Keratinocyte (primary cell): ENCODE results near the gene RARA. TPM values are rescaled to one million over a fixed set of nuclear protein-coding genes. Genes with fewer than 3 reads are reported as not detected.

ENCODE experiments used
- DNase-seq: peaks from one replicate; pipeline ENCODE4 v3.0.0-alpha.2; 2011; ENCODE audit warnings: low read depth, missing footprints, low spot score
- FAIRE-seq: peaks from 2 replicates; lab custom pipeline; 2011; peaks lifted over from hg19 to GRCh38; lab: Jason Lieb, UNC
- H2AFZ ChIP-seq: 2 replicates; pipeline ENCODE4 v1.6.0; 2012; ENCODE audit warnings: low read length, control low read depth, inconsistent platforms; ENCODE audit not compliant: control insufficient read depth
- H3K27ac ChIP-seq: 2 replicates; pipeline ENCODE4 v1.5.1; 2011; ENCODE audit warnings: low read length; ENCODE audit not compliant: control insufficient read depth, insufficient read depth
- H3K27me3 ChIP-seq: 3 replicates; pipeline ENCODE4 v1.6.0; 2011; ENCODE audit warnings: low read length; ENCODE audit not compliant: control insufficient read depth, insufficient read depth; ENCODE audit errors: extremely low read depth
- H3K36me3 ChIP-seq, 2 experiments: 2 replicates in 1 of 2; 3 replicates in 1 of 2; pipeline ENCODE4 v1.5.1; 2011; ENCODE audit warnings: low read length in 2 of 2, mild to moderate bottlenecking in 1 of 2; ENCODE audit not compliant: control insufficient read depth in 2 of 2, insufficient read depth in 2 of 2; ENCODE audit errors: extremely low read depth in 1 of 2
- H3K4me1 ChIP-seq: 3 replicates; pipeline ENCODE4 v1.5.1; 2011; ENCODE audit warnings: low read length; ENCODE audit not compliant: control insufficient read depth, insufficient read depth; ENCODE audit errors: extremely low read depth
- H3K4me2 ChIP-seq: 3 replicates; pipeline ENCODE4 v1.6.0; 2011; ENCODE audit warnings: low read depth, low read length; ENCODE audit not compliant: control insufficient read depth, insufficient read depth; ENCODE audit errors: extremely low read depth
- H3K4me3 ChIP-seq, 3 experiments: fragments of 200-600 bp in 1 of 3; sonication (generic) in 1 of 3; 2 replicates in 2 of 3; 3 replicates in 1 of 3; pipeline ENCODE4 v1.5.1; 2011 to 2016; ENCODE audit warnings: low read length in 3 of 3, mild to moderate bottlenecking in 3 of 3, control low read depth in 2 of 3, inconsistent platforms in 1 of 3, low read depth in 1 of 3, mixed read lengths in 1 of 3, mixed run types in 1 of 3, moderate library complexity in 1 of 3; ENCODE audit not compliant: control insufficient read depth in 2 of 3, insufficient read depth in 2 of 3; ENCODE audit errors: extremely low read depth in 1 of 3
- H3K79me2 ChIP-seq: 2 replicates; pipeline ENCODE4 v1.6.0; 2012; ENCODE audit warnings: low read length; ENCODE audit not compliant: control insufficient read depth, insufficient read depth
- H3K9ac ChIP-seq: 3 replicates; pipeline ENCODE4 v1.6.0; 2011; ENCODE audit warnings: low read length; ENCODE audit not compliant: control insufficient read depth, insufficient read depth; ENCODE audit errors: extremely low read depth
- H3K9me1 ChIP-seq: 3 replicates; pipeline ENCODE4 v1.6.0; 2011; ENCODE audit warnings: low read length; ENCODE audit not compliant: control insufficient read depth, insufficient read depth; ENCODE audit errors: extremely low read depth
- H3K9me3 ChIP-seq: 2 replicates; pipeline ENCODE4 v1.5.1; 2012; ENCODE audit warnings: low read depth, low read length; ENCODE audit not compliant: control insufficient read depth
- H4K20me1 ChIP-seq: 3 replicates; pipeline ENCODE4 v1.6.0; 2011; ENCODE audit warnings: low read length; ENCODE audit not compliant: control insufficient read depth, insufficient read depth; ENCODE audit errors: extremely low read depth
- CTCF ChIP-seq, 3 experiments: IDR thresholded peaks in 1 of 3; conservative IDR thresholded peaks in 1 of 3; optimal IDR thresholded peaks in 1 of 3; 2 replicates in 2 of 3; 3 replicates in 1 of 3; pipeline versions ENCODE3 to v1.5.1; 2011; ENCODE audit warnings: low read length in 3 of 3, mild to moderate bottlenecking in 3 of 3, moderate library complexity in 2 of 3, control low read depth in 1 of 3, inconsistent platforms in 1 of 3; ENCODE audit not compliant: insufficient read depth in 2 of 3; ENCODE audit errors: extremely low read depth in 1 of 3
- EZH2 ChIP-seq: IDR thresholded peaks from one replicate; pipeline ENCODE4 v1.6.1; 2012; ENCODE audit warnings: inconsistent platforms, mild to moderate bottlenecking, low read length, moderate library complexity
- dilution Hi-C: fragments of 300-500 bp; cut with MboI; formaldehyde crosslinking; loops from one replicate; pipeline ENCODE4 v1.7.0; 2020; ENCODE audit warnings: low sequenced_read_pairs; ENCODE audit not compliant: extremely low pct_ligation_motif_present
- polyA plus RNA-seq, 5 experiments: library from polyadenylated mRNA; depleted of rRNA in 3 of 5; stranded (reverse) in 3 of 5; stranded (forward) in 1 of 5; unstranded in 1 of 5; fragments of >200 nt; gene quantifications; 1 replicate in 1 of 5; 2 replicates in 3 of 5; 3 replicates in 1 of 5; pipeline versions ENCODE4 v1.2.1 to v1.2.3, GENCODE V29; 2011 to 2012; ENCODE audit warnings: missing spikeins in 2 of 5, low read depth in 1 of 5, low replicate concordance in 1 of 5

The RARA gene
- polyA plus RNA-seq, 1 donor (not counting 4 experiments of a cell fraction or from before 2014, with no cell fraction given): 3.8 TPM

DNA sequence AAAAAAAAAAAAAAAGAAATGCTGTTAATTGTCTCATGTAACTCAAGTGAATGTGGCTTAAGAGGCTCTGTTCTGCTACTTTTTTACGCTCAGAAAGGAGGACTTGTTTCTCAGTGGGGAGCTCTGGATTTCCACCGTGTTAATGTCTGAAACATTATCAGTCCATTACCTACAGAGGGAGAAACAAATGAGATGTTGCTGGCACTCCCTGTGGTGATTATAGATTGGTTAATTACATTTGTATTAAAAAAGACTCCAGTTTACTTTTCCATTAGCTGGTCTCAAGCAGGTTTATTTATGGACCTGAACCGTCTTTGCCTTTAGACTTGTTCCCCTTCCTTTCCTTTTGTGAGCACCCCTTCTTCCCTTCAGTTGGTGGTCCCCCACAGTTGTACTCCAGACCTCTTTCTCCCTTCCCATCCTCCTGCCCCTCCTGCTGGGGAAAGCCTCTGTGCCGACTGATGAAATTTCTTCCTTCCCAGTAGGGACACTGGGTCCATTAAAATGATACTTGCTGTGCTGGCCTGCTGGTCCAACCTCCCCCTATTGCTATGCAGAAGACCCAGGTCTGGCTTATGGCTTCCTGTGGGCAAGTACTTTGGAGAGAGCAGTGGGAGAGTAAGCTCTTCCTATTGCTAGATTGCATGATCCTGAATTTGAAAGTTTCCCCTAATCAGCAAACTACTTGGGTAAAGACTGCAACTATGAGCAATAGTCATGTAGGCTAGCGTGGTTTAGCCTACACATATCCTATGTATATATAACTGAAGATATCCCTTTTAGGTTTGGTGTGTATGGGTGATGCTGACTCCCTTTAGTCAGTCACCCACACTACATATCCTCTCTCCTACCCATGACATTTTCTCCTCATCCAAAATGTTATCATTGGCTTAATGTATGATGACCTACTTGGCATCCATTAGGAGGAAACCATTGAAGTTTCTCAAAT, 13.2 kb upstream of the RARA start:
- Histone ChIP-seq H3K9me1 (no peaks in the 10 kb centered on the region), H3K4me2 (no peak overlapping the region), H4K20me1 (no peaks in the 10 kb centered on the region), H3K27me3 (no peaks in the 10 kb centered on the region), H3K79me2 (no peaks in the 10 kb centered on the region), H3K4me3 (no peak overlapping the region), H2AFZ (no peak overlapping the region), H3K36me3 (peaks cover 2 to 32% of the 10 kb centered on the region in 2 experiments), H3K4me1 (no peaks in the 10 kb centered on the region), H3K9ac (no peak overlapping the region), H3K9me3 (no peaks in the 10 kb centered on the region), H3K27ac (no peak overlapping the region)
- FAIRE-seq: no peak
- dilution Hi-C loops: no loop called here
- DNase-seq: no peak
- TF ChIP-seq CTCF (optimal IDR thresholded peaks at IDR 0.05 in 1 of 3, IDR thresholded peaks at IDR 0.05 in 1 of 3, conservative IDR thresholded peaks at IDR 0.05 in 1 of 3; ENCODE audit: extremely low read depth in 1 of 3, insufficient read depth in 2 of 3, low read length in 3 of 3): no peak
- TF ChIP-seq EZH2: no peak

DNA sequence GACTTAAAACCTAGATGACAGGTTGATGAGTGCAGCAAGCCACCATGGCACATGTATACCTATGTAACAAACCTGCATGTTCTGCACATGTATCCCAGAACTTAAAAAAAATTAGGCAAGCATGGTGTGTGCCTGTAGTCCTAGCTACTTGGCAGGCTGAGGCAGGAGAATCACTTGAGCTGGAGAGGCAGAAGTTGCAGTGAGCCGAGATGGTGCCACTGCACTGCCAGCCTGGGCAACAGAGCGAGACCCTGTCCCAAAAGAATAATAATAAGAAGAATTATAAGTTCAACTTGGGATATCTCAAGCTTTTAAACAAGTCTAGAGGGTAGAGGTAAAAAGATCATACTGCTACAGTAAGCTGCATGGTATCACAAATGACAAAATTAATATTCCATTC, 11.5 kb upstream of the RARA start:
- Histone ChIP-seq H2AFZ (no peak overlapping the region), H3K4me1 (no peaks in the 10 kb centered on the region), H3K4me3 (no peak overlapping the region), H3K9me3 (no peaks in the 10 kb centered on the region), H3K9ac (no peak overlapping the region), H3K79me2 (no peaks in the 10 kb centered on the region), H3K27ac (no peak overlapping the region), H4K20me1 (no peaks in the 10 kb centered on the region), H3K9me1 (no peaks in the 10 kb centered on the region), H3K4me2 (no peak overlapping the region), H3K36me3 (peaks cover 2 to 37% of the 10 kb centered on the region in 2 experiments), H3K27me3 (no peaks in the 10 kb centered on the region)
- no peak for DNase-seq
- FAIRE-seq: no peak
- dilution Hi-C loops: no loop called here
- TF ChIP-seq EZH2 (no peak), CTCF (optimal IDR thresholded peaks at IDR 0.05 in 1 of 3, IDR thresholded peaks at IDR 0.05 in 1 of 3, conservative IDR thresholded peaks at IDR 0.05 in 1 of 3; ENCODE audit: extremely low read depth in 1 of 3, insufficient read depth in 2 of 3, low read length in 3 of 3) (no peak)
